Activated CD8-positive, alpha-beta memory T cell treated with anti-CD3 and anti-CD28 coated beads, Interleukin-2, amount 50 U/mL, for 48 hours (primary cell): Measurements from ENCODE around the gene RBM17.
"Not testable (repeated sequence)": the region's sequence is repeated elsewhere in the genome, so short reads cannot be mapped to it uniquely, and the experiment has no call there.

Experiments used
- DNase-seq: peaks from one replicate; pipeline ENCODE4 v3.0.0-alpha.2; 2020

The RBM17 gene

GRCh38 chr10:6114299-6114698, 25.5 kb downstream of the RBM17 start:
- no peak for DNase-seq

- no peak for DNase-seq
Measured at GRCh38 chr10:6114805-6115341, 26.0 kb downstream of the RBM17 start.

DNA sequence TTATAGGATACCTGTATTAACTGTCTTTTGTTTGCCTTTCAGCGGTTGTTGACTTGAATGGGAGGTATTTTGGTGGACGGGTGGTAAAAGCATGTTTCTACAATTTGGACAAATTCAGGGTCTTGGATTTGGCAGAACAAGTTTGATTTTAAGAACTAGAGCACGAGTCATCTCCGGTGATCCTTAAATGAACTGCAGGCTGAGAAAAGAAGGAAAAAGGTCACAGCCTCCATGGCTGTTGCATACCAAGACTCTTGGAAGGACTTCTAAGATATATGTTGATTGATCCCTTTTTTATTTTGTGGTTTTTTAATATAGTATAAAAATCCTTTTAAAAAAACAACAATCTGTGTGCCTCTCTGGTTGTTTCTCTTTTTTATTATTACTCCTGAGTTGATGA, 26.6 kb downstream of the RBM17 start:
- DNase-seq = no peak

- no peak for DNase-seq
Measured at GRCh38 chr10:6115824-6116350, 27.1 kb downstream of the RBM17 start.

DNA sequence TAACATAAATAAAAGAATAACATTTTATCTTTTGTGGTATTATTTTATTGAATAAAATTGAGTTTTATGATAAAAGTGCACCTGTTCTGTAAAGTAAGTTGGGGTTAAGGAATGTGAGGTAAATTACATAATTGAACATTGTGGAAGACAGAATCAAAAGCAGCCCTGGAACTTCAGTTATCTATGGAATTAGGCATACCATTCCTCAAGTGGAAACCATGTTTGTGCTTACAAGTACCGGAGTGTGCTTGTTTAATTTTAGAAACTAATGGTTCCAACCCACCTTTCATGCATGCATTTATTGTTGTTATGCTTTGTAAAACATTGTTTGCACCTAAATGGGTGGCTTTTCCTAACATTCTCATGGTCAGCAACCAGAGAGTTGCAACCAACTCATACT, 28.0 kb downstream of the RBM17 start:
- no peak for DNase-seq

GRCh38 chr10:6117711-6118110, 28.9 kb downstream of the RBM17 start:
- no peak for DNase-seq

DNA sequence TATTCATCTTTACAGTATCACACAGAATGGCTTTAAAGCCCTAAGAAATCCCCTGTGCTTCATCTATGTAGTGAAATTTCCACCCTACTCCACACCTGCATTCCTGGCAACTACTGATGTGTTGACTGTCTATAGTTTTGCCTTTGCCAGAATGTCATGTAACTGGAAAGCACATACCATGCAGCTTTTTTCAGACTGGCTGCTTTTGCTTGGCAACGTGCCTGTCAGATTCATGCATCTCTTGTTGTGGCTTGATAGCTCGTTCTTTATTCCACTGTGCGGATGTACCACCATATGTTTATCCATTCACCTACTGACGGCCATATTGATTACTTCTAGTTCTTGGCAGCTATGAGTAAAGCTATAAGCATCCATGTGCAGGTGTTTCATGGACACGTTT, 30.6 kb downstream of the RBM17 start:
- no peak for DNase-seq

GRCh38 chr10:6119962-6120361, 31.1 kb downstream of the RBM17 start:
- DNase-seq = no peak

GRCh38 chr10:6120691-6121090, 31.9 kb downstream of the RBM17 start:
- DNase-seq = no peak

- no peak for DNase-seq
Measured at GRCh38 chr10:6121146-6121545, 32.3 kb downstream of the RBM17 start.

GRCh38 chr10:6123532-6123931, 34.7 kb downstream of the RBM17 start:
- no peak for DNase-seq

GRCh38 chr10:6124666-6125065, 35.8 kb downstream of the RBM17 start:
- no peak for DNase-seq

- DNase-seq = not testable (repeated sequence)
Measured at GRCh38 chr10:6127461-6127860, 38.6 kb downstream of the RBM17 start.

DNA sequence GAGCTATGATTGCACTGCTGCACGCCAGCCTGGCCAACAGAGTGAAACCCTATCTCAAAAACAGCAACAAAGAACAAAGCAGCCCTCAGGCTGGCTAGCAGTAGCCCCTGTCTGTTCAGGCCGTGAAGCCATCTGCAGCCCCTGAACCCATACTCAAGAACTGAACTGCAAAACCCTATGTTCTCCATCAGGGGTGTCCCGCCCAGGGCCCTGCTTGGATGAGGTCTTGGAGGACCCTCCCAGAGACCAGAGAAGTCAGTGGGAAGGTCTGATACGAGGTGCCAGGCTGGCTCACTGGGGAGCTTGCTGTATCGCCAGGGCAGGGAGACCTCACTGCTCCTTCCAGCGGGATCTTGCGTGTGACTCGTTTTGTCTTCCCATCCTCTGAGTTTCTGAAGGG, 39.3 kb downstream of the RBM17 start:
- no peak for DNase-seq

GRCh38 chr10:6128591-6129251, 39.9 kb downstream of the RBM17 start:
- DNase-seq = no peak

DNA sequence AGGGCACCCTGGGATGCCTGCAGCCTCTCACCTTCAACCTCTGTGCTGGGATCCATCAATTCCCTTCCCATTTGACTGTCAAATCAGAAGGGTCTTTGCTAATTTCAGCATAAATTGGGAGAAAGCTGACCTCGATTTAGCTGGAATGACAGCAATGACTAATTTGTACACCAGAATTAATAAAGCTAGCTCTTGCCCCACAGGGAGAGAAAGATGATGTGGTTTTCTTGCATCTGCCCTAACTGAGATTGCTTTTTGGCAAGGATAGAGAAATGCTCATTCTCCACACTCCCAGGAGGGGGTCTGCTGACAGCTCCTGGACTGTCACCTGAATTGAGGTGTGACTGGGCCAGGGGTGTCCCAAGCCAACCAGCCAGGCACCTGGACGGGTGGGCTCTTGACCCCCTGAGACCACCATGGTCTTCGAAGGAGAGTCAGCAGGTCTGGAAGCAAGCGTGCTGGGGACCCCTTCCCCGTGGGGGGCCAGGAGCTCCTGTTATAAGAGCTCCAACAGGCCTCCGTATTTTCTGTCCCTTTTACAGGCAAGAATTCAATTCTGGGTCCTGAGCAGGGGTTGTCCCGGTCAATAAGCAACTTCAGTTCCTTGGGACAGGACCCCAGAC, 42.1 kb downstream of the RBM17 start:
- no peak for DNase-seq

- no peak for DNase-seq
Measured at GRCh38 chr10:6133331-6134098, 44.7 kb downstream of the RBM17 start.

- no peak for DNase-seq
Measured at GRCh38 chr10:6134099-6134823, 45.4 kb downstream of the RBM17 start.

GRCh38 chr10:6135039-6135438, 46.2 kb downstream of the RBM17 start:
- DNase-seq = no peak

- DNase-seq = no peak
Measured at GRCh38 chr10:6135589-6136168, 46.8 kb downstream of the RBM17 start.

DNA sequence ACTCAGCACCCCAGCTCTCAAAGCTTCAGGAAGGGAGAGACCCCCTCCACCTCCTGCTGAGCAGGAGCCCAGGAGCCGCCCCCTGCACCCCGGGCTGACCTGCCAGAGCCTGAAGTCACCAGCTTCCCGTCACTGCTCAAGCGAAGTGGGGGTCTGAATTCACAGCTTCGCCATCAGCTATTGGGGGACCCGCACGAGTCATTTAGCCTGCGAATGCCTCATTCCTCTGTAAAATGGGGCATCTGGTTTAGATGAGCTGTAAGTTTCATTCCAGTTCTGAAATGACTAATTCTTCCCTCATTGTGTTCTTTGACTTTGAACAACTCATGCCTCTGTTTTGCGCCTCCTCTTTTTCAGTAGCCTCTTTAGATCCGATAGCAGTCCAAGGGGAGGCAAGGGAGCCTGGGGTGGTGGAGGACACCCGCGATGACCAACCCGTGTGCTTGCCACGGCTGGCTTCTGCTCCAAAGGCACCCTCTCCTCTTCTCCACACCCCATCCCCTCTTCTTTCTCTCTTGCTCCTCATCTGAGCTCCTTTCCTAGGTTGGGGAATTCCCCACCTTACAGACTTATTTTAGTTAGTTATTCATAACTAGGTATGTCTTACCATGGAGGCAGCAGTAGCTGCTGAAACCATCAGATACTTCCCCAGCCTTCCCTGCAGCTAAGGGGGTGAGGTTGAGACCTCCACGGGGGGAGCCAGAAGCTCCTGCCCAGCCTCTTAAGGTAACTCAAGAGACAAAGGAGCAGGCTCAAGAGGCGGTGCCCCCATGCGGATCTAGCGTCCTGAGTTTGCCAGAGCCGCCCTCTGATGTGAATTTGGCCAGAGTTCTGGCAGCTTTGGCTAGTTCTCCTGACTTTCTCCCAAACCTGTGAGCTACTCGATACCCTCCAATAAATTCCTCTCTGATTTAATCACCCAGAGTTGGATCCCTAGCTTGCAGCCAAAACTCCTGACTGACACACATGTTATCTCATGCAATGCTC, 47.7 kb downstream of the RBM17 start:
- peak; percentile 84 for DNase-seq
